ENCODE data around the gene ARL5C.

DNA sequence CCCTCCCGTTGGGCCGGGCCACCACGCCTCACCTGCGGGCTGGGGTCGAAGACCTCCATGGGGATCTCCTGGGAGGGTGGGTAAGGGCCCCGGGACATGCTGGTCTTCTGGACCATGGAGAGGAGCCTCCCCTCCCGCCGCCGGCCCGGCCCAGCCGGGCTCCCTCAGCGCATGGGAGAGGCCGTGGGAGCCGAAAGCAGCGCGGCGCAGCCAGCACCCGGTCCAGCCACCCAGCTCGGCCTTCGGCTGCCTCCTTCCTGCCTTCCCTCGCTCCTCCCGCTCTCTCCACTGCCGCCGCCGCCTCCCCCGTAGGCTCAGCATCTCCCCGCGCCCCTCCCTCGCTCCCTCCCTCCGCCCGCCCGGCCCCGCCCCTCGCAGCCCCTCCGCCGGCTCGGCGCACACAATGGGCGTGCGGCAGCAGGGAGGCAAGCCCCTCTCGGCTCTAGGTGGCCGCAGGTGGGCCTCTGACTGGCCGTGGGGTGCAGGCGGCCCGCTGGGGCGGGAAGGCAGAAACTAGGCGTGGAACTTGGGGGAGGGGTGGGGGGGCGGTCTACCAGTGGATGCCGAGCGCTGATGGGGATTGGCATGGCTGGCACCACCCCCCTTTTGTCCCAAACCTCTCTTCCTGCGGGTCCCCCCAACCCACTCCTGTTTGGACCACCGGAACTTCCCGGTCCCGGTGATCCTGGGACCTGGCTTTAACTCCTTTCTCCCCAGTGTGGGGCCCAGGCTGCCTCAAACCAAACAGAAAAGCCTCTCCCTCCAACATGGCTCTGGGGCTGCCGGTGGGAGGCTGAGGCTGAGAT is 31.6 kb upstream of the ARL5C start, which contains the start of gene CACNB1:
- TF ChIP-seq, protein P1, sequence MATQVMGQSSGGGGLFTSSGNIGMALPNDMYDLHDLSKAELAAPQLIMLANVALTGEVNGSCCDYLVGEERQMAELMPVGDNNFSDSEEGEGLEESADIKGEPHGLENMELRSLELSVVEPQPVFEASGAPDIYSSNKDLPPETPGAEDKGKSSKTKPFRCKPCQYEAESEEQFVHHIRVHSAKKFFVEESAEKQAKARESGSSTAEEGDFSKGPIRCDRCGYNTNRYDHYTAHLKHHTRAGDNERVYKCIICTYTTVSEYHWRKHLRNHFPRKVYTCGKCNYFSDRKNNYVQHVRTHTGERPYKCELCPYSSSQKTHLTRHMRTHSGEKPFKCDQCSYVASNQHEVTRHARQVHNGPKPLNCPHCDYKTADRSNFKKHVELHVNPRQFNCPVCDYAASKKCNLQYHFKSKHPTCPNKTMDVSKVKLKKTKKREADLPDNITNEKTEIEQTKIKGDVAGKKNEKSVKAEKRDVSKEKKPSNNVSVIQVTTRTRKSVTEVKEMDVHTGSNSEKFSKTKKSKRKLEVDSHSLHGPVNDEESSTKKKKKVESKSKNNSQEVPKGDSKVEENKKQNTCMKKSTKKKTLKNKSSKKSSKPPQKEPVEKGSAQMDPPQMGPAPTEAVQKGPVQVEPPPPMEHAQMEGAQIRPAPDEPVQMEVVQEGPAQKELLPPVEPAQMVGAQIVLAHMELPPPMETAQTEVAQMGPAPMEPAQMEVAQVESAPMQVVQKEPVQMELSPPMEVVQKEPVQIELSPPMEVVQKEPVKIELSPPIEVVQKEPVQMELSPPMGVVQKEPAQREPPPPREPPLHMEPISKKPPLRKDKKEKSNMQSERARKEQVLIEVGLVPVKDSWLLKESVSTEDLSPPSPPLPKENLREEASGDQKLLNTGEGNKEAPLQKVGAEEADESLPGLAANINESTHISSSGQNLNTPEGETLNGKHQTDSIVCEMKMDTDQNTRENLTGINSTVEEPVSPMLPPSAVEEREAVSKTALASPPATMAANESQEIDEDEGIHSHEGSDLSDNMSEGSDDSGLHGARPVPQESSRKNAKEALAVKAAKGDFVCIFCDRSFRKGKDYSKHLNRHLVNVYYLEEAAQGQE (IDR thresholded peaks at IDR 0.05; ENCODE audit: low read depth): no peak
- TF ChIP-seq FOXM1 (IDR thresholded peaks at IDR 0.05; ENCODE audit: borderline replicate concordance, low read depth) (no peak), CREB1 (IDR thresholded peaks at IDR 0.05; ENCODE audit: low read depth) (no peak), TAF1 (IDR thresholded peaks at IDR 0.05; ENCODE audit: low read depth) (peak; percentile 73; the same call in 1 of the 2 replicates), YY1 (IDR thresholded peaks at IDR 0.05; ENCODE audit: low read depth) (0 out of 2 replicates have a peak, but pooled peaks have one; percentile 11), EP300 (IDR thresholded peaks at IDR 0.05; ENCODE audit: borderline replicate concordance) (no peak), RAD21 (IDR thresholded peaks at IDR 0.05; ENCODE audit: low read depth) (no peak), NFIC (IDR thresholded peaks at IDR 0.05) (no peak), TCF12 (IDR thresholded peaks at IDR 0.05; ENCODE audit: low read depth) (no peak; the same call in 1 of the 2 replicates), EGR1 (IDR thresholded peaks at IDR 0.05) (no peak), CEBPB (IDR thresholded peaks at IDR 0.05) (no peak)
- TF ChIP-seq, protein P2, sequence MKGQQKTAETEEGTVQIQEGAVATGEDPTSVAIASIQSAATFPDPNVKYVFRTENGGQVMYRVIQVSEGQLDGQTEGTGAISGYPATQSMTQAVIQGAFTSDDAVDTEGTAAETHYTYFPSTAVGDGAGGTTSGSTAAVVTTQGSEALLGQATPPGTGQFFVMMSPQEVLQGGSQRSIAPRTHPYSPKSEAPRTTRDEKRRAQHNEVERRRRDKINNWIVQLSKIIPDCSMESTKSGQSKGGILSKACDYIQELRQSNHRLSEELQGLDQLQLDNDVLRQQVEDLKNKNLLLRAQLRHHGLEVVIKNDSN (IDR thresholded peaks at IDR 0.05): no peak
- TF ChIP-seq, protein P3, sequence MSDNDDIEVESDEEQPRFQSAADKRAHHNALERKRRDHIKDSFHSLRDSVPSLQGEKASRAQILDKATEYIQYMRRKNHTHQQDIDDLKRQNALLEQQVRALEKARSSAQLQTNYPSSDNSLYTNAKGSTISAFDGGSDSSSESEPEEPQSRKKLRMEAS (IDR thresholded peaks at IDR 0.05): peak; percentile 26; the same call in 1 of the 2 replicates

Measured in Ishikawa (cell line).